Measurements from ENCODE around the gene TUBGCP3.

Gene TUBGCP3

DNA sequence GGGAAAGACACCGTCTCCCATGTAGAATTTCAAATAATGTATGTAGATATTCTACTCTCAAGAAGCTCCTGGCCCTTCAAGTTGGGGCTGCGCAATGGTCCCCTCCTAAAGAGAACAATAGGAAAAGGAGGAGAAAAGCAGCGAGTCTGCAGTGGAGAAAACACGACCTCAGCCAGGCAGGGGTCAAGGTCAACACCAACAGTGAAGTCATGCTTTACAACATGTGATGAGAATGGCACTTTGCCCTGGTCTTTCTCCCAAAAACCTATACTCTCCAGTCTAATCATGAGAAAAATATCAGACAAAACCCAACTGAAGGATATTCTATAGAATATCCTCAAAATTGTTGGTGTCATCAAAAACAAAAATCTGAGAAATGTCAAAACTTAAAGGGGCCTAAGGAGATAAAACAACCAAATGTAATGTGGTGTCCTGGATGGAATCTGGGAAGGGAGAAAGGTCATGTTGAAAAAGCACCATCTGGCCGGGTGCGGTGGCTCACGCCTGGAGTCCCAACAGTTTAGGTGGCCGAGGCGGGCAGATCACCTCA, 110.8 kb downstream of the TUBGCP3 start:
- no peak for DNase-seq (ENCODE audit: low read depth)

GRCh38 chr13:112475889-112476288, 112.1 kb downstream of the TUBGCP3 start:
- no peak for DNase-seq (ENCODE audit: low read depth)

DNA sequence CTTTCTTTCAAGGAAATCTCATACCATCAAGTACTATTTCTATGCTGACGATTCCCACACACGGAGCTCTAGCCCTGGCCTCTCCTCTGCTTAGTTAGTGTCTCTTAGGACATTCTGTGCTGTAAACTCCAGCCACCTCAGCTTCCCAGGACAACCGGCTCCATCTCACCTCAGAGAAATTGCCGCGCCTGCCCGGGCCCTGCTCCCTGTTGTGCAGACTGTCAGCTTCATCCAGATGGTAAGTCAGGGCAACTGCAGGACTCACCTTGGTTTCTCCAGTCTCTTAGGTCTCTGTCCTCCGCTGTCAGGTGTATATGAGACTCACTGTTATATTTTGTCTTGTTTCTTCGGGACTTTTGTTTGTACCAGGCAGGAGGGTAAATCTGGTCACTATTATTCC, 113.1 kb downstream of the TUBGCP3 start:
- no peak for DNase-seq (ENCODE audit: low read depth)

- DNase-seq (ENCODE audit: low read depth), result no peak
Measured at GRCh38 chr13:112473818-112474217, 114.1 kb downstream of the TUBGCP3 start.

GRCh38 chr13:112469071-112469745, 118.7 kb downstream of the TUBGCP3 start:
- no peak for DNase-seq (ENCODE audit: low read depth)

DNA sequence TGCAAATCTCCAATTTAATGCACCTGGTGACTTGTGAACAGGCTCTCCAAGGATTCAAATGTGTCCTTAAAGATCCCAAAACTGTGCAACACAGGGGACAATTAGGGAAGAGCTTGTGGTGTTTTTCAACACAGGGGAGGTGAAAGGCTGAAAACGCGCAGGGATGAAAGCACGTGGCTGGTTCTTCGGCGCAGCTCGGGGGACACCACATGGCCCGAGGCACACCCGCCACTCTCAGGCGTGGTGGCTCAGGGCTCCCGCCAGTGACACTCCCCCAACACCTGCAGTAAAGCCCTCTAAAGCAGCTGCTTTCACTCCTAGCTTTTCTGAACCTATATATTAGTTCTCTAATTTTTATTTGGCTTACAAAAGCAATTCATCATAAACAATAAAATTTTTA, 119.9 kb downstream of the TUBGCP3 start:
- DNase-seq (ENCODE audit: low read depth), result no peak

DNA sequence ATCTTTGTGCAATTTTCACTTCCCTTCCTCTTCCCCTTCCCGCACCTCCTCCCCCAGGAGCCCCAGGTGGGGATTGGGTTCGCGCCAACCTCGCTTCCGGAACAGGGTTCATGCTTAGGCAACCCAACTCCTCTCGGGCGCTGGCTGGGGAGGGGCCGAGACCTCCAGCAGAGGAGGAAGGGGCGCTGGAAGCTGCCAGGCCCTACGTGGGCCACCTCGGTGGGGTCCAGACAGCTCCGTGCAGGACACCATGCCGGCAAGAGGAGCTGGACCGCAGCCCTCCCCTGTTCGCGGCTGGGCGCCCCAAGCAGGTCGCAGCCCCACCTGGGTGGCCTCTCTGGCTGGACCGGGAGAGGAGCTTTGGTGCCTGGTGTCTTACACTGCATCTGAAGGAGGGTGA, 120.7 kb downstream of the TUBGCP3 start:
- no peak for DNase-seq (ENCODE audit: low read depth)

DNA sequence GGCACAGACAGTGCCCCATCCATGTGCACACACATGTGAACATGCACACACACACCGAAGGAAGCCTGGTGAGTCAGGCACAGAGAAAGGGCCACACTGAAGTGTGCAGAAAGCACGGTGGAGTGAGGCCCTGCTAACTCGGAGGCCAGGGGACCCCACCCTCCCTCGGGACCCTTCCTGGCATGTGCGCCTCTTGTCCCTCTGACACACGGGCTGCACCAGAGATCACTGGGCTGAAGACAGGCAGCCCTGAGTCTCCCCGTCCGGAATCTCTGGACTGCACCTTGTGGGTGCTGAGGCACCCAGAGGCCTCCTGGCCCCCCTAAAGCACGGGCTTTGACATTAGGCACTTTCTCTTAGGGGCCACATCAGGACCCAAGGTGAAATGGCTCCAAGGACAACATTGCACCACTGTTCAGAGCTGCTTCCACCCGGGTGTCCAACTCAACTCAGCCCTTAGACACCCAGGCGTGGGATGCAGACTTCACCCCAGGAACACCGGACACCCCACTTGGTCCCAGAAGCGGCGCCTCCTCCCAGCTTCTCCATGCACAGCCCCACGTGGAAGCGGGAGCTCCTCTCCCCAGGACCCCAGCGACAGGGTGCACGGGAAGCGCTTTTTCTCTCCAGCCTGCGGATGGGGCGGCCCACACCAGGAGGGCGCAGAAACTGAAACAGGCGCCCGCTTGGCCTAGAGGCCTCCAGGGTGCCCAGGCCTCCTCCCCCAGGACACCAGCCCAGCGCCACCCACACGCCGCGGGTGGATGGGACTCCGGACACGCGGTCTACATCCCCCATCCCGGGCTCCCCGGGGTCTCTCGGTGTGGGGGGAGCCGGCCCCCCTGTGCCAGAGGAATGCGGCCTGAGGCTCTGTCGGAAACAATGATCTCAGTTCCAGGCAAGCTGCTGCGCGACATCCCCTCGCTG, 121.6 kb downstream of the TUBGCP3 start:
- DNase-seq (ENCODE audit: low read depth), result no peak

- no peak for DNase-seq (ENCODE audit: low read depth)
Measured at GRCh38 chr13:112465251-112466131, 122.5 kb downstream of the TUBGCP3 start.

DNA sequence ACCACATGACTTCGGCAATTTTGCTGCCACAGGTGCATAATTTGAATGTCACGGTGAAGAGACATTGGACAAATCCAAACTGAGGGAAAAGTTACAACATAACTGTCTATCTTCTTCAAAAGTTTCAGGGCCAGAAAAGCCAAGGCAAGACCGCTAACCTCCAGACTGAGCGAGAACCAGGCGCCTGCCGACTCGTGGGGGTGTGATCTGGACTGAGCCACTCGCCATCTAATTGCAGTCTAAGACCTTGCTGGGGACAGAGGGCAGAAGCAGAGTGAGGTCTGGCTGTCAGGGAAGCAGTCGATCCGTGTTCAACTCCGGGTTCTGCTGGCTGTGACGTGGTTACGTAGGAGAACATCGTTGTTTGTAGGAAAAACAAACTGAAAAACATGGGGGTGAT, 123.2 kb downstream of the TUBGCP3 start:
- DNase-seq (ENCODE audit: low read depth), result no peak

- no peak for DNase-seq (ENCODE audit: low read depth)
Measured at GRCh38 chr13:112462408-112462807, 125.5 kb downstream of the TUBGCP3 start.

DNA sequence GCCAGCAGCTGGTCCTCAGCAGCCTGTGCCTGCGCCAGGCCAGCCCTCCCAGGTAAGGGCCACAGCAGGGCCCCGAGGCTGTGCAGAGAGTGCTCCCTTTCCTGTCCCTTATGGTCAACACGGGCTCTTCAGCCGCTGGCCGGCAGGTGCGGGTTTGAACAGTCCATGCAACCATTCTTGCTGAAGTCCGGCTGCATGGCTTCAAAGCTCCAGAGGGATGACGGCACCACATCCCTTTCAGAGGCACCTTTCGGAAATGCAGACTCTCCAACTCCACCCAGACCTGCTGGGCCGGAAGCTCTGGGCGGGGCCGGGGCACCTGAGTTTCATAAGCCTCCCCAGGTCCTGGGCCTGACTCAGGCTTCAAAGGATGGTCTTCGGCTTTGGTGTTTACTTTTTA, 130.5 kb downstream of the TUBGCP3 start:
- no peak for DNase-seq (ENCODE audit: low read depth)

DNA sequence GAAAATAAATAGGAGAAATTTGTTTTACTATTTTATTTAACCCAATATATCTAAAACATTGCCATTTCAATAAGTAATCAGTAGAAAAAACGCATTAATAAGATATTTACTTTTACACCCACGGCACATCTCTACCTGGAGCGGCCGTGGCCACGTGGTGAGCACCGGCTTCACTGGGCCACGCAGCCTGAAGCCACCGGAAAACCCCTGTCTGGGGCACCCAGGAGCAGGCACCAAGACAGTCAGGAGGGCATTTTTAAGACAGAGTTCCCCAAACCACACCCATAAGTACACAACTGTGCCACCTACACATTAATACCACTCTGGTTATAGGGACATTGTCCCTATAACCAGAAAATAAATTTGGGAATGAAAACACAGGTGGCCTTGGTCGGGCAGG, 130.9 kb downstream of the TUBGCP3 start:
- DNase-seq (ENCODE audit: low read depth), result no peak

- no peak for DNase-seq (ENCODE audit: low read depth)
Measured at GRCh38 chr13:112456138-112457056, 131.6 kb downstream of the TUBGCP3 start.

DNA sequence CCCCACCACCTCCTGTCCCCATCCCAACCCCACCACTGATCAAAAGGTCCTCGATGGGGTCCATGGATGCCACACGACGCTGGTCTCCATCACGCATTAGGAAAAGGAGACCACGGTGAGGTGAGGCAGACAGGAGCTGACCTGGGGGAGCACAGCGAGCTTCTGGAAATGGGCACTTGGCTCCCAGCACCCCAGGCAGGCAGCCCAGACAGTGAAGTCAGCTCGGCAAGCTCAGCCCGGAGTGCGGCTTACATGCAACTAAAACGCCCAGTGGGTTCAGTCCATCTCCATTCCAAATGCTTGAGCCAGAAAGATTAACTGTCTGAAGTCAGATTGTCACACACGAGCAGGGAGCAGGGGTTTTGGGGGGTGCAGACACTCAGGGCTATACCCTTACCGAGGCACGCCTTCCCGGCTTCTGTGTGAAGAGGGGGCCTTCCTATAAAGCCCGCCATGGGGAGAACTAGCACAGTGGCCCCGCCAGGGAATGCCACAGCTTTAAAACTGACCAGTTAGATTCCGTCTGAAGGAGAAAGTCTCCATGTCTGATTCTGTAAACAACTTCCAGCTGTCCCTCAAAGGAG, 132.4 kb downstream of the TUBGCP3 start:
- no peak for DNase-seq (ENCODE audit: low read depth)

DNA sequence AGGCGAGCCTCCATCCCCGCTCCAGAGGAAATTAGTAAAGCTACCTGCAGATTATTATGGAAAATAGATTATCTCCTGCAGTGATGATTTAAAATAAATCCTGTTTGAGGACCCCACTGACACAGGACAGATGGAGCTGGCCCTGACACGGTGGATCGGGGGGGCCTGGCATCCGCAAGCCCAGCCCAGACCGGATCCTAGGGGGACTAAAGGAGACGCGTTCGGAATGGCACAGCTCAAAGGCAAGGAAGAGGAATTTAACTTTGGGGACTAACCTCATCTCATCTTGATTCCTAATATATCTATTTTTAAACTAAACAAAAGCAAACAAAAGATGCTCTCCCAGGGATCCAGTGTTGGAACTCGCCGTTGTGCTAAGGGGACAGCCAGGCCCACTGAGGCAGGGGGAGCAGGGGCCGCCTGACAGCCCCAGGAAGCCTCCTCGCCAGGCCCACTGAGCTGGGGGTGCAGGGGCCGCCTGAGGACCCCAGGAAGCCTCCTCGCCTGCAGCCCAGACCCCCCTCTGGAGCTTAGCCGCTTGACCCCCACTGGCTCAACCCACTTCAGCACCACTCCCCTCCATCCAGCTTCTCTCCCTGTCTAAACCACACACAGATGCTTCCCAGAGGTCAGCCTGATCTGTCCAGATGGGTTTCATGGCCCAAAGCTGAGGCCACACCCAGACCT, 133.2 kb downstream of the TUBGCP3 start:
- DNase-seq (ENCODE audit: low read depth), result no peak

DNA sequence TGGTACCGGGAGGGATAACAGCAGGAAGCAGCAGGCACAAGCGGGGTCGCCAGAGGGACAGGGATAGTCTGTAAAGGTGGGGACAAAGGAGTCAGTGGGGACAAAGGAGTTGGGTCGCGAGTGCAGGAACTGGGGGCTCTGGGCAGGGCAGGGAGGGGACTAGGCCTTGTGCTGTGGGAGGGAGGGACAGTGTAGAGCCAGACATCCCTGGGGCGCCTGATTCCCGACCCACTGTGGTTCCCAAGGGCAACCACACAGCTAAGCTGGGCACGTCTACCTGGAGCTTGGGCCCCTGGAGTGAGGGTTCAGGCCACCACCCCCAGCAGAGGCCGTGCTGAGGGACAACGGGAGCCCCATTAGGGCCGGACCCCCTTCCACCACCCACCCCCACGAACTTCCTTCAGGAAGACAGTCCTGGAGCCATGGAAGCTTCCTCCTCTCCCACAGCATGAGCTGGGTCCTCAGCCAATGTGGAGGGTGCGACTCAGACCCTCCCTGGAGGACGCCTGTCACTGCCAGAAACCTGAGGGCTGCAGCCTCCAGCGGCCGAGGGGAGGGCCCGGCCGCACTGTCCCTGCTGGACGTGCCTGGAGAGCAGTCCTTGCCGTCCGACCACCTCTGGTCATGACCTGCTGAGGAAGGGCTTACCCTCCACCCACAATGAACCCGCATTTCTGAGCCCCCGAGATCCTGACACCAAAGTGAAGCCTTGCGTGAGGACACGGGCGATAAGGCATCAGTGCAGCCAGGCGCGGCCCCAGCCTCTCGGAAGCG, 133.9 kb downstream of the TUBGCP3 start:
- no peak for DNase-seq (ENCODE audit: low read depth)

- DNase-seq (ENCODE audit: low read depth), result no peak
Measured at GRCh38 chr13:112453207-112453829, 134.6 kb downstream of the TUBGCP3 start.

All from HS-5 (cell line).